Measurements from ENCODE around the gene ADAR.

Gene ADAR

GRCh38 chr1:154622503-154623039, 14.6 kb upstream of the ADAR start:
- Histone ChIP-seq H3K27ac (ENCODE audit: low read length) (no peak overlapping the region), H3K79me2 (ENCODE audit: insufficient read depth, low read length) (peaks cover 99% of the 10 kb centered on the region), H4K20me1 (ENCODE audit: insufficient read depth, low read length) (peaks cover 63% of the 10 kb centered on the region; the same call in 1 of the 2 replicates), H3K4me1 (ENCODE audit: insufficient read depth, low read length) (peaks cover 31% of the 10 kb centered on the region), H3K4me2 (ENCODE audit: insufficient read depth, low read length) (no peak overlapping the region), H3K36me3 (ENCODE audit: insufficient read depth, low read length) (peaks cover 30% of the 10 kb centered on the region), H2AFZ (ENCODE audit: low read depth, low read length) (no peak overlapping the region), H3K27me3 (ENCODE audit: insufficient read depth, low read length, poor library complexity) (no peaks in the 10 kb centered on the region), H3K9me3 (ENCODE audit: insufficient read depth, low read length, severe bottlenecking) (no peaks in the 10 kb centered on the region), H3K4me3 (ENCODE audit: low read depth in 1 of 2, low read length in 2 of 2) (no peak overlapping the region), H3K9ac (ENCODE audit: low read depth, low read length) (no peak overlapping the region)
- no peak for ATAC-seq (ENCODE audit: insufficient read depth, low read depth)
- DNase-seq = no peak
- TF ChIP-seq CTCF (IDR thresholded peaks at IDR 0.05; ENCODE audit: borderline replicate concordance, extremely low read depth, low read length, poor library complexity, severe bottlenecking) (no peak), EZH2 (IDR thresholded peaks at IDR 0.05; ENCODE audit: borderline replicate concordance, low read depth, low read length, severe bottlenecking) (no peak)

- no peak overlapping the region for H3K27ac ChIP-seq (ENCODE audit: low read length)
- H3K4me2 ChIP-seq (ENCODE audit: insufficient read depth, low read length) = no peak overlapping the region
- no peak for TF ChIP-seq CTCF (IDR thresholded peaks at IDR 0.05; ENCODE audit: borderline replicate concordance, extremely low read depth, low read length, poor library complexity, severe bottlenecking)
- no peak for TF ChIP-seq EZH2 (IDR thresholded peaks at IDR 0.05; ENCODE audit: borderline replicate concordance, low read depth, low read length, severe bottlenecking)
- H3K36me3 ChIP-seq (ENCODE audit: insufficient read depth, low read length) = peaks cover 30% of the 10 kb centered on the region
- DNase-seq (peak; percentile 59), ATAC-seq (ENCODE audit: insufficient read depth, low read depth) (peak; percentile 83)
- no peaks in the 10 kb centered on the region for H3K9me3 ChIP-seq (ENCODE audit: insufficient read depth, low read length, severe bottlenecking)
- no peak overlapping the region for H3K9ac ChIP-seq (ENCODE audit: low read depth, low read length)
- no peak overlapping the region for H2AFZ ChIP-seq (ENCODE audit: low read depth, low read length)
- H3K27me3 ChIP-seq (ENCODE audit: insufficient read depth, low read length, poor library complexity) = no peaks in the 10 kb centered on the region
- H3K4me1 ChIP-seq (ENCODE audit: insufficient read depth, low read length) = peaks cover 28% of the 10 kb centered on the region
- peaks cover 99% of the 10 kb centered on the region for H3K79me2 ChIP-seq (ENCODE audit: insufficient read depth, low read length)
- H3K4me3 ChIP-seq (ENCODE audit: low read depth in 1 of 2, low read length in 2 of 2) = no peak overlapping the region
- H4K20me1 ChIP-seq (ENCODE audit: insufficient read depth, low read length) = peaks cover 66% of the 10 kb centered on the region; the same call in 1 of the 2 replicates
Measured at GRCh38 chr1:154621875-154622274, 13.9 kb upstream of the ADAR start.

- ATAC-seq (ENCODE audit: insufficient read depth, low read depth) (no peak), DNase-seq (no peak)
- H3K27me3 ChIP-seq (ENCODE audit: insufficient read depth, low read length, poor library complexity) = no peaks in the 10 kb centered on the region
- H3K4me3 ChIP-seq (ENCODE audit: low read depth in 1 of 2, low read length in 2 of 2) = no peak overlapping the region
- no peak overlapping the region for H3K27ac ChIP-seq (ENCODE audit: low read length)
- H3K79me2 ChIP-seq (ENCODE audit: insufficient read depth, low read length) = peaks cover 99% of the 10 kb centered on the region
- TF ChIP-seq EZH2 (IDR thresholded peaks at IDR 0.05; ENCODE audit: borderline replicate concordance, low read depth, low read length, severe bottlenecking) = no peak
- TF ChIP-seq CTCF (IDR thresholded peaks at IDR 0.05; ENCODE audit: borderline replicate concordance, extremely low read depth, low read length, poor library complexity, severe bottlenecking) = no peak
- H3K36me3 ChIP-seq (ENCODE audit: insufficient read depth, low read length) = peaks cover 30% of the 10 kb centered on the region
- H2AFZ ChIP-seq (ENCODE audit: low read depth, low read length) = no peak overlapping the region
- no peaks in the 10 kb centered on the region for H3K9me3 ChIP-seq (ENCODE audit: insufficient read depth, low read length, severe bottlenecking)
- H3K9ac ChIP-seq (ENCODE audit: low read depth, low read length) = no peak overlapping the region
- H3K4me2 ChIP-seq (ENCODE audit: insufficient read depth, low read length) = no peak overlapping the region
- peaks cover 18% of the 10 kb centered on the region for H3K4me1 ChIP-seq (ENCODE audit: insufficient read depth, low read length)
- peaks cover 71% of the 10 kb centered on the region; the same call in 1 of the 2 replicates for H4K20me1 ChIP-seq (ENCODE audit: insufficient read depth, low read length)
Measured at GRCh38 chr1:154620751-154621150, 12.8 kb upstream of the ADAR start.

Data from DND-41 (cell line).